Measurements from ENCODE around the gene URB1.

Gene URB1

DNA sequence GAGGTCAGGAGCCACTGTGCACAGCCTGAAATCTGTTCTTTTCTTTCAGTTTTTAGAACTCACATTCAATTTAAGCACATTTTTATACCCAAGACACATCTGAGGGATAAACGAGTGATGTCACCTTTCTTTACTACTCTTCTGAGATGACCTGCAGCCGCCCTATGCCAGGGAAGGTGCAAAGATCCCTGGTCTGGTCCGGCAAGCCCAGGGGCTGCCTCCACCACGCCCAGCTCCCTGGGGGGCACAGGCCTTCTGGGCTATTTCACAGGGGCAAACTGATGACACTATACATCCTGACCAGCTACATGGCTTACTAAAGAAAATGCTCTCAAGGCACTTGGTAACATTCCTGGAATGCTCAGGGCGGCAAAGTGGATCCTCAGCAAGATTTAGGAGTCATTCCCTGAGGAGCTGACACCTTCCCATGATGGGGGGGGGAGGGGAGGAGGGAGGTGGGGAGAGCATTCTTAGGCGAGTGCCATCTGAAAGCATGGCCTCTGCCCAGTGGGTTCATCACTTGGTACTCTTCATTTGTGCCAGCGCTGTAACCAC lies 82.8 kb downstream of the URB1 start:
- no peak overlapping the region for H3K9ac ChIP-seq (ENCODE audit: insufficient read length)
- H3K9me3 ChIP-seq (ENCODE audit: low read depth, low read length): no peaks in the 10 kb centered on the region
- TF ChIP-seq POLR2AphosphoS5 (IDR thresholded peaks at IDR 0.05; ENCODE audit: borderline replicate concordance, low read depth, low read length): no peak
- TF ChIP-seq EZH2 (IDR thresholded peaks at IDR 0.05): no peak
- no peak for TF ChIP-seq FOXP2 (optimal IDR thresholded peaks at IDR 0.05; ENCODE audit: control extremely low read depth, extremely low read length, insufficient read depth)
- no peak overlapping the region for H3K27ac ChIP-seq
- peaks cover 29% of the 10 kb centered on the region for H3K36me3 ChIP-seq (ENCODE audit: insufficient read depth, low read length)
- no peak overlapping the region for H3K4me3 ChIP-seq
- DNase-seq (ENCODE audit: low read depth, low spot score): no peak

GRCh38 chr21:32308696-32309095 lies 84.1 kb downstream of the URB1 start:
- no peaks in the 10 kb centered on the region for H3K9me3 ChIP-seq (ENCODE audit: low read depth, low read length)
- no peak overlapping the region for H3K4me3 ChIP-seq
- TF ChIP-seq EZH2 (IDR thresholded peaks at IDR 0.05) (no peak), FOXP2 (optimal IDR thresholded peaks at IDR 0.05; ENCODE audit: control extremely low read depth, extremely low read length, insufficient read depth) (no peak), POLR2AphosphoS5 (IDR thresholded peaks at IDR 0.05; ENCODE audit: borderline replicate concordance, low read depth, low read length) (no peak)
- DNase-seq (ENCODE audit: low read depth, low spot score): no peak
- H3K36me3 ChIP-seq (ENCODE audit: insufficient read depth, low read length): peaks cover 20% of the 10 kb centered on the region
- no peak overlapping the region for H3K27ac ChIP-seq
- no peak overlapping the region for H3K9ac ChIP-seq (ENCODE audit: insufficient read length)

GRCh38 chr21:32307706-32308105 lies 85.1 kb downstream of the URB1 start:
- TF ChIP-seq FOXP2 (optimal IDR thresholded peaks at IDR 0.05; ENCODE audit: control extremely low read depth, extremely low read length, insufficient read depth) (no peak), POLR2AphosphoS5 (IDR thresholded peaks at IDR 0.05; ENCODE audit: borderline replicate concordance, low read depth, low read length) (no peak), EZH2 (IDR thresholded peaks at IDR 0.05) (no peak)
- Histone ChIP-seq H3K9ac (ENCODE audit: insufficient read length) (no peak overlapping the region), H3K36me3 (ENCODE audit: insufficient read depth, low read length) (peaks cover 19% of the 10 kb centered on the region), H3K9me3 (ENCODE audit: low read depth, low read length) (no peaks in the 10 kb centered on the region), H3K4me3 (no peak overlapping the region), H3K27ac (no peak overlapping the region)
- DNase-seq (ENCODE audit: low read depth, low spot score): no peak

DNA sequence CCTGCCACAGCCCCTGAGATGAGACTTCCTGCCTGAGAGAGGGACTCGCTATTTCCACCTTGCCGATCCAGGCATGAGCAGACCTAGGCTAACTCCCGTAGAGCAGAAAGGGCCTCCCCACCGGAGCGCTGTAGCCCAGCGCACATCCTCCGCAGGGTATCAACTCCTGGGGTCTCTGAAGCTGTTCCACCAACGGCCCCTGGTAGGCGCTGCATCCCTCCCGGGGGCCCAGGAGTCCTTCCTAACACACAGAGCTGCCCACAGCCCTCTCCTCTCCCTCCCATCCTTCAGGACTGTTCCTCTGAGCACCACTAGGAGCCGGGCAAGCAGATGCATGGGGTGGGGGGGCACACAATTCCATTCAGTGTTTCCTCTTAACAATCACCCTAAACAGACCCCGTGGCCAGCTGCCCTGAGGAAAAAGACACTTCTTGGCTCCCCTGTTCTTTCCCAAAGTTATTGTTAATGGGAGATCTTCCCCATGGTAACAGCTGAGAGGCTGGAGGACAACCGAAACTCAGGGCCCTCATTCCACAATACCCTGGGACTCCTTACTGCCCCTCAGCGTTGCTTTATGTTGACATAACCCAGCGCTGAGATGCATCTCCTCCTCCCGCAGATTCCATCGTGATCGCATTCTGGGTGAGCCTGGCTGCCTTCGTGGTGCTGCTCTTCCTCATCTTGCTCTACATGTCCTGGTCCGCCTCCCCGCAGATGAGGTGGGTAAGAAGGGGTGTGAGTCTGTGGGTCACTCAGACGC lies 86.6 kb downstream of the URB1 start:
- H3K27ac ChIP-seq: no peak overlapping the region
- H3K9me3 ChIP-seq (ENCODE audit: low read depth, low read length): no peaks in the 10 kb centered on the region
- TF ChIP-seq FOXP2 (optimal IDR thresholded peaks at IDR 0.05; ENCODE audit: control extremely low read depth, extremely low read length, insufficient read depth) (no peak), EZH2 (IDR thresholded peaks at IDR 0.05) (no peak), POLR2AphosphoS5 (IDR thresholded peaks at IDR 0.05; ENCODE audit: borderline replicate concordance, low read depth, low read length) (no peak)
- no peak overlapping the region for H3K9ac ChIP-seq (ENCODE audit: insufficient read length)
- no peak for DNase-seq (ENCODE audit: low read depth, low spot score)
- peaks cover 20% of the 10 kb centered on the region for H3K36me3 ChIP-seq (ENCODE audit: insufficient read depth, low read length)
- no peak overlapping the region for H3K4me3 ChIP-seq

- Histone ChIP-seq H3K4me3 (no peak overlapping the region), H3K9ac (ENCODE audit: insufficient read length) (no peak overlapping the region), H3K27ac (no peak overlapping the region), H3K36me3 (ENCODE audit: insufficient read depth, low read length) (peaks cover 30% of the 10 kb centered on the region), H3K9me3 (ENCODE audit: low read depth, low read length) (no peaks in the 10 kb centered on the region)
- TF ChIP-seq POLR2AphosphoS5 (IDR thresholded peaks at IDR 0.05; ENCODE audit: borderline replicate concordance, low read depth, low read length): no peak
- no peak for DNase-seq (ENCODE audit: low read depth, low spot score)
Observed at GRCh38 chr21:32304998-32305397, 87.8 kb downstream of the URB1 start.

DNA sequence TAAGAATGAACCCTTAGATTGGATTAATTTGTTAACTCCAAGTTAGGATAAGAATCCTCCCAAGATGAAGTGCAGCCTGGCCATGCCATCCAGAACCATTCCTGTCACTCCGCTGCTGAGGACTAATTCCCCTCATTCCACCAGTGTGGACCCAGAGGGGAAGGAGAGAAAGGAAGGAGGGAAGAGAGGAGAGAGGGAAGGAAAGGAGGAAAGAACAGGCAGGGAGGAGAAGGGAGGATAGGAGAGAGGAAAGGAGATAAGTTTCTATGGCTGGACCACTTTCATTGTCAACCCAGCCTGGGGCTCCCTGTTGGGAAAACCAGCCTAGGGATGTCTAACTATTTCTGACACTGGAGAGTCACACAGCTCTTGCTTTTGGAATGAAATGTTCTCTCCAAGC lies 89.4 kb downstream of the URB1 start:
- H3K9ac ChIP-seq (ENCODE audit: insufficient read length): no peak overlapping the region
- H3K27ac ChIP-seq: no peak overlapping the region
- TF ChIP-seq POLR2AphosphoS5 (IDR thresholded peaks at IDR 0.05; ENCODE audit: borderline replicate concordance, low read depth, low read length) (no peak), EZH2 (IDR thresholded peaks at IDR 0.05) (no peak), FOXP2 (optimal IDR thresholded peaks at IDR 0.05; ENCODE audit: control extremely low read depth, extremely low read length, insufficient read depth) (no peak)
- H3K4me3 ChIP-seq: no peak overlapping the region
- peaks cover 23% of the 10 kb centered on the region for H3K36me3 ChIP-seq (ENCODE audit: insufficient read depth, low read length)
- DNase-seq (ENCODE audit: low read depth, low spot score): no peak
- H3K9me3 ChIP-seq (ENCODE audit: low read depth, low read length): no peaks in the 10 kb centered on the region

GRCh38 chr21:32302560-32302959 lies 90.3 kb downstream of the URB1 start:
- Histone ChIP-seq H3K9me3 (ENCODE audit: low read depth, low read length) (no peaks in the 10 kb centered on the region), H3K9ac (ENCODE audit: insufficient read length) (no peak overlapping the region), H3K4me3 (no peak overlapping the region), H3K27ac (no peak overlapping the region), H3K36me3 (ENCODE audit: insufficient read depth, low read length) (peaks cover 22% of the 10 kb centered on the region)
- no peak for TF ChIP-seq EZH2 (IDR thresholded peaks at IDR 0.05)
- no peak for TF ChIP-seq FOXP2 (optimal IDR thresholded peaks at IDR 0.05; ENCODE audit: control extremely low read depth, extremely low read length, insufficient read depth)
- TF ChIP-seq POLR2AphosphoS5 (IDR thresholded peaks at IDR 0.05; ENCODE audit: borderline replicate concordance, low read depth, low read length): no peak
- no peak for DNase-seq (ENCODE audit: low read depth, low spot score)

- no peak overlapping the region for H3K27ac ChIP-seq
- H3K36me3 ChIP-seq (ENCODE audit: insufficient read depth, low read length): peaks cover 21% of the 10 kb centered on the region
- no peak overlapping the region for H3K9ac ChIP-seq (ENCODE audit: insufficient read length)
- no peaks in the 10 kb centered on the region for H3K9me3 ChIP-seq (ENCODE audit: low read depth, low read length)
- no peak overlapping the region for H3K4me3 ChIP-seq
- no peak for DNase-seq (ENCODE audit: low read depth, low spot score)
- TF ChIP-seq EZH2 (IDR thresholded peaks at IDR 0.05) (no peak), FOXP2 (optimal IDR thresholded peaks at IDR 0.05; ENCODE audit: control extremely low read depth, extremely low read length, insufficient read depth) (no peak), POLR2AphosphoS5 (IDR thresholded peaks at IDR 0.05; ENCODE audit: borderline replicate concordance, low read depth, low read length) (no peak)
Observed at GRCh38 chr21:32301596-32301995, 91.2 kb downstream of the URB1 start.

Data from SK-N-MC (cell line).